ENCODE data around the gene SYNE3.
A peak's percentile ranks its signal among the peaks of the same experiment; 100 is the strongest.

Gene SYNE3

GRCh38 chr14:95516554-95517181, at the start of gene SYNE3:
Gene SYNE3 (minus strand): TSS chr14:95516650. CDS start chr14:95475821, 40,829 bp downstream.
- no peak for DNase-seq

GRCh38 chr14:95564060-95564459, 47.6 kb upstream of the SYNE3 start:
- DNase-seq, result no peak

- DNase-seq, result no peak
These were observed 46.6 kb upstream of the SYNE3 start for GRCh38 chr14:95562892-95563685.

GRCh38 chr14:95561001-95561412, 44.6 kb upstream of the SYNE3 start:
- peak; percentile 89 to 90 for DNase-seq

GRCh38 chr14:95559203-95559602, 42.8 kb upstream of the SYNE3 start:
- no peak for DNase-seq

- DNase-seq, result no peak
These were observed 41.4 kb upstream of the SYNE3 start for GRCh38 chr14:95557832-95558231.

GRCh38 chr14:95557291-95557690, 40.8 kb upstream of the SYNE3 start:
- DNase-seq, result no peak

- no peak for DNase-seq
These were observed 38.6 kb upstream of the SYNE3 start for GRCh38 chr14:95555053-95555452.

GRCh38 chr14:95553141-95553540, 36.7 kb upstream of the SYNE3 start:
- no peak for DNase-seq

GRCh38 chr14:95551435-95551834, 35.0 kb upstream of the SYNE3 start:
- no peak for DNase-seq

GRCh38 chr14:95549656-95550585, 33.5 kb upstream of the SYNE3 start:
- no peak for DNase-seq

GRCh38 chr14:95548328-95548929, 32.0 kb upstream of the SYNE3 start:
- DNase-seq, result no peak

- DNase-seq, result no peak
These were observed 31.3 kb upstream of the SYNE3 start for GRCh38 chr14:95547626-95548327.

GRCh38 chr14:95547272-95547625, 30.8 kb upstream of the SYNE3 start:
- no peak for DNase-seq

- DNase-seq, result no peak
These were observed 29.2 kb upstream of the SYNE3 start for GRCh38 chr14:95545515-95546168.

- no peak for DNase-seq
These were observed 28.1 kb upstream of the SYNE3 start for GRCh38 chr14:95544588-95544987.

- no peak for DNase-seq
These were observed 26.6 kb upstream of the SYNE3 start for GRCh38 chr14:95543021-95543420.

- no peak for DNase-seq
These were observed 25.8 kb upstream of the SYNE3 start for GRCh38 chr14:95541932-95542930.

- DNase-seq, result no peak
These were observed 24.9 kb upstream of the SYNE3 start for GRCh38 chr14:95541346-95541745.

GRCh38 chr14:95540236-95540855, 23.9 kb upstream of the SYNE3 start:
- DNase-seq, result no peak
